ENCODE measurements around the gene FOXL2NB.
"Not testable (repeated sequence)": the region's sequence is repeated elsewhere in the genome, so short reads cannot be mapped to it uniquely, and the experiment has no call there.

The FOXL2NB gene

GRCh38 chr3:138914870-138915502 lies 32.0 kb upstream of the FOXL2NB start:
- Histone ChIP-seq H3K4me3 (ENCODE audit: low read length) (peak overlapping the region; percentile 83), H3K36me3 (ENCODE audit: control insufficient read depth, insufficient read depth, low read length) (no peaks in the 10 kb centered on the region), H3K9ac (ENCODE audit: low read length) (peak overlapping the region; percentile 94), H3K9me3 (ENCODE audit: control insufficient read depth, low read length) (no peaks in the 10 kb centered on the region), H3K27me3 (ENCODE audit: control insufficient read depth, insufficient read depth, low read length) (no peaks in the 10 kb centered on the region), H3K4me1 (ENCODE audit: control insufficient read depth, insufficient read depth, low read length) (peaks cover 5% of the 10 kb centered on the region)

DNA sequence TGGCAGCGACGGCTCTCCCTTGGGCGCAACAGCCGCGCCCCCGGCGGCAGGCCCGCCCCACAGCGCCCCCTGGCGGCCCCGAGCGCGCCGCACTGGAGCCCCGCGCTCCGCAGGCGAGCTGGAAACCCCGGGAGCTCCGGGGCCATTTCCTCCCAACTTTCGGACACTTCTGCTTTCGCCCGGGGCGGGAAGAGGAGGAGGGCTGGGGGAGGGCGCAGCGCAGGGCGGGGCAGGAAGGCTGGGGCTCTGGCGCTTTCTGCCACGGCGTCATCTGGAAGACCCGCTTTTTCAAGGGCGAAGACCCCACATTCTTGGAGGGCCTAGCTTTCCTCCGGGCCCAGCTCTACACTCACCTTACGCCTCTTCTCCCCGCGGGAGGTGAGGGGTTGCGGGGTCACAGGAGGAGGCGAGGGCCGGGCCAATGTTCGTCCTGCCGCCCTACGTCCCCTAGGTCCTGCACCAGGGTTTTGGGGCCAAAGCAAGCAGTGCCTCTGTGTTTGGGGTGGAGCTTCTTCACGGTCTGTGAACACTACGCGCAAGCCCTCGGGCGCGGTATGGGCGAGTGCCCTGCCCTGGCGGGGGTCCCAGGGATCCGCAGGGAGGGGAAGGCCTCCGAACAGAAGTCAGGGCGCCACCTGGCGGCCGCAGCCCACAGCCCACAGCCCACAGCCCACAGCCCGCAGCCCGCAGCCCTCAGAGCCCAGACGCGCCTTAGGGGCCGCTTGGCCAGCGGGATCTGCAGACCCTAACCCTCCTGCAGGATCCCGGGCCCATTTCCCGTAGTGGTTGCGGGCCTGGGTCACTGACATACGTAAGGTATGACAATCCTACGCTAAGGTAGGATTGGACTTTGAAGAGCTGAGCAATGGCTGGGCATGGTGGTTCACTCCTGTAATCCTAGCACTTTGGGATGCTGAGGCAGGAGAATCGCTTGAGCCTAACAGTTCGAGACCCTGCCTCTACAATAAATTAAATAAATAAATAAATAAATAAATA lies 31.2 kb upstream of the FOXL2NB start:
- Histone ChIP-seq H3K4me3 (ENCODE audit: low read length) (peak overlapping the region; percentile 83), H3K4me1 (ENCODE audit: control insufficient read depth, insufficient read depth, low read length) (peaks cover 5% of the 10 kb centered on the region), H3K9me3 (ENCODE audit: control insufficient read depth, low read length) (no peaks in the 10 kb centered on the region), H3K36me3 (ENCODE audit: control insufficient read depth, insufficient read depth, low read length) (no peaks in the 10 kb centered on the region), H3K9ac (ENCODE audit: low read length) (peak overlapping the region; percentile 94), H3K27me3 (ENCODE audit: control insufficient read depth, insufficient read depth, low read length) (no peaks in the 10 kb centered on the region)

GRCh38 chr3:138916824-138917223 lies 30.2 kb upstream of the FOXL2NB start:
- no peaks in the 10 kb centered on the region for H3K27me3 ChIP-seq (ENCODE audit: control insufficient read depth, insufficient read depth, low read length)
- H3K4me1 ChIP-seq (ENCODE audit: control insufficient read depth, insufficient read depth, low read length): peaks cover 5% of the 10 kb centered on the region
- H3K9ac ChIP-seq (ENCODE audit: low read length): no peak overlapping the region
- no peaks in the 10 kb centered on the region for H3K9me3 ChIP-seq (ENCODE audit: control insufficient read depth, low read length)
- H3K36me3 ChIP-seq (ENCODE audit: control insufficient read depth, insufficient read depth, low read length): no peaks in the 10 kb centered on the region
- no peak overlapping the region for H3K4me3 ChIP-seq (ENCODE audit: low read length)

DNA sequence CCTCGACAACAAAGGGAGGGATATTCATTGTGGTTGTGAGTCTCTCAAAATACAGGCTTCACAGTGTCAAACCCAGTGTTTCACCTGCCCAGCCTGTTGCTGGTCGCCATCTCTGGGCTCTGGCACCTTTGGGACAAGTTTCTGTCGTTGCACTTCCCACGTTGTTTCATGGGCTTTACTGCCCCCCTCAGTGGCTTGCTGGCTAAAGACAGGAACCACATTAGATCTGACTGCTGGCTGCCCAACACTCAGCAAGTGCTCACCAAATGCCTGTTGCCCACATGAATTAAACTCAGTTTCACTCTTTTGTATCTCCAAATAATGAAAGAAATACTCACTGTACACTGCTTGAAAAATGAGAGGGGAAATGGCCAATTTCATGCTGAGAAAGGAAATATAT lies 27.7 kb upstream of the FOXL2NB start:
- H3K27me3 ChIP-seq (ENCODE audit: control insufficient read depth, insufficient read depth, low read length): no peaks in the 10 kb centered on the region
- no peak overlapping the region for H3K9ac ChIP-seq (ENCODE audit: low read length)
- no peak overlapping the region for H3K4me3 ChIP-seq (ENCODE audit: low read length)
- peaks cover 5% of the 10 kb centered on the region for H3K4me1 ChIP-seq (ENCODE audit: control insufficient read depth, insufficient read depth, low read length)
- H3K9me3 ChIP-seq (ENCODE audit: control insufficient read depth, low read length): no peaks in the 10 kb centered on the region
- H3K36me3 ChIP-seq (ENCODE audit: control insufficient read depth, insufficient read depth, low read length): no peaks in the 10 kb centered on the region

- Histone ChIP-seq H3K36me3 (ENCODE audit: control insufficient read depth, insufficient read depth, low read length) (no peaks in the 10 kb centered on the region), H3K9me3 (ENCODE audit: control insufficient read depth, low read length) (no peaks in the 10 kb centered on the region), H3K4me3 (ENCODE audit: low read length) (no peak overlapping the region), H3K4me1 (ENCODE audit: control insufficient read depth, insufficient read depth, low read length) (no peaks in the 10 kb centered on the region), H3K9ac (ENCODE audit: low read length) (no peak overlapping the region), H3K27me3 (ENCODE audit: control insufficient read depth, insufficient read depth, low read length) (no peaks in the 10 kb centered on the region)
These were observed 25.4 kb upstream of the FOXL2NB start for GRCh38 chr3:138921316-138922292.

GRCh38 chr3:138922400-138922799 lies 24.6 kb upstream of the FOXL2NB start:
- H3K9ac ChIP-seq (ENCODE audit: low read length); H3K4me3 ChIP-seq (ENCODE audit: low read length); H3K36me3 ChIP-seq (ENCODE audit: control insufficient read depth, insufficient read depth, low read length); H3K27me3 ChIP-seq (ENCODE audit: control insufficient read depth, insufficient read depth, low read length); H3K4me1 ChIP-seq (ENCODE audit: control insufficient read depth, insufficient read depth, low read length); H3K9me3 ChIP-seq (ENCODE audit: control insufficient read depth, low read length): not testable (repeated sequence)

DNA sequence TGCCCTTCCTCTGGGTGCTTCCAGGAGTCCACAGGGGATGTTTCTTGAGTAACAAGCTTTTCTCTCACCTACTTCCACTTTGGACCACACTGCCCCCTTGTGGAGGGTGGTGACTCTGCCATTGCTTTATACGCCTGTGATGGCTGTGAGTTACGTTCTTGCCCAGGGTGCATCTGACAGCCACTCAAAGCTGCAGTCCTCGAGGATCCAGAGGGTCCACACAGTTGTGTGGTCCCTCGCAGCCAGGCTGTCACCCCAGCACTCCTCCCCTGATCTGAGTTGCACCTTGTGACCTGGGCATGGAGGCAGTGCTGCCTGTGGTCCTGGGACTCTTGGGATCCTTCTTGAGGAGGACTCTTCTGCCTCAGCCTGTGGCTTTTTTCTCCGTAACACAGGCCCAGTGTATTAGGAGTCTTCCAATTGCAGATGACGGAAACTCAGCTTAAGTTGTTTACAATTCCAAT lies 23.5 kb upstream of the FOXL2NB start:
- Histone ChIP-seq H3K9me3 (ENCODE audit: control insufficient read depth, low read length) (no peaks in the 10 kb centered on the region), H3K27me3 (ENCODE audit: control insufficient read depth, insufficient read depth, low read length) (no peaks in the 10 kb centered on the region), H3K4me3 (ENCODE audit: low read length) (no peak overlapping the region), H3K4me1 (ENCODE audit: control insufficient read depth, insufficient read depth, low read length) (no peaks in the 10 kb centered on the region), H3K36me3 (ENCODE audit: control insufficient read depth, insufficient read depth, low read length) (no peaks in the 10 kb centered on the region), H3K9ac (ENCODE audit: low read length) (no peak overlapping the region)

DNA sequence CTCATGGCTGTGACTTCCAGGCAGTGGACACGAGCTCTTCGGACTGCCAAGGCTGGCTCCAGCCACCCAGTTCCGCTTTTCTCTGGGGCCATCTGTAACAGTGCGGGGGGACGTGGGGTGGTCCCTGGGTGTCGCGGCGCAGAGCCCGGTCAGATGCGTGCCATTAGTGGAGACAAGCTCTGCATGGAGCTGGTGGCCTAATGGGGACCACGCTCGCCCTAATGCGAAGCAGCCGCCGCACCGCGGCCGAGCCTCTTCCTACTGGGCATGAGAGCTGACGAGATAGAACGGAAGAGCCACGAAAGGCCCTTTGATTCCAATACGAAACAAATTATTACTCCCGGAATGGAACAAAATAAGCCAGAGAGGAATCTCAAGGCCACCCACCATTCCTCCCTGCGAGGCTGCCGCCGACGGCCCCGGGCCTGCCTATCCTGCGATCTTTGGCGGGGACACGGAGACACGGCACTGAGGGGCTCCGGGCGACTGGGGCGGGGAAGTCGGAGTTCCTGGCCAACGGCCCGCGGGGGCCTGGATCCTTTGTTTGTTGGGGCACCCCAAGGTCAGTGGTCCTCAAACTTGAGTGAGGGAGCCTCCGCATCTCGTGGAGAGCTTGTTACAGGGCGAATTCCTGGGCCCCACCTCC lies 18.2 kb upstream of the FOXL2NB start:
- Histone ChIP-seq H3K9me3 (ENCODE audit: control insufficient read depth, low read length) (no peaks in the 10 kb centered on the region), H3K36me3 (ENCODE audit: control insufficient read depth, insufficient read depth, low read length) (no peaks in the 10 kb centered on the region), H3K9ac (ENCODE audit: low read length) (no peak overlapping the region), H3K4me3 (ENCODE audit: low read length) (no peak overlapping the region), H3K4me1 (ENCODE audit: control insufficient read depth, insufficient read depth, low read length) (no peaks in the 10 kb centered on the region), H3K27me3 (ENCODE audit: control insufficient read depth, insufficient read depth, low read length) (peaks cover under 1% of the 10 kb centered on the region)

DNA sequence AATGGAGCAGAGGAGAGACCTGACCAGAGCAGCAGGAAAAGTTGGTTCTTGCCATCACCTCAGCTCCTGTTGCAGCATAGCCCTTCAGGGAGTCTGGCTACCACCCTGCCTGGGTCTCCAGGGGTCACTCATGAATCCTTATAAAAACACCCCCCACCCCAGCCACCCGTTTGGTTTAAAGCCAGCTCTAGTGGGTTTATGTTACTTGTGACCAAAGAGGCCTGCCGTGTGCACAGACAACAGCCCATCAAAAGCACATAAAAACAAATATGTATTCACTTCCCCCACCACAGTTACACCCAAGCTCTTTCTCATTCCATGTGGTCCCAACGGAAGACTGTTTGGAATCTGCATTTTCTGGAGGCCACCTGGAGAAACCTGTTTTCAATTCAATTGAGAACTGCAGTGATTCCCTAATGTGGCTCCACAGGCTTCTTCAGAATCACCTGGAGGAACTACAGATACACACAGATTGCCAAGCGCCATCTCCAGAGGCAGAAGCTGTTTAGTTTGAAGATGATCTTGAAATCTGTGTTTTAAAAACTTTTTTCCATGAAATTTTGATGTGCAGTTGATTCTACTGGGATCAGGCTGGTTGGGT lies 13.8 kb upstream of the FOXL2NB start:
- no peaks in the 10 kb centered on the region for H3K36me3 ChIP-seq (ENCODE audit: control insufficient read depth, insufficient read depth, low read length)
- H3K27me3 ChIP-seq (ENCODE audit: control insufficient read depth, insufficient read depth, low read length): peaks cover 41% of the 10 kb centered on the region
- H3K4me1 ChIP-seq (ENCODE audit: control insufficient read depth, insufficient read depth, low read length): peaks cover 26% of the 10 kb centered on the region
- H3K9ac ChIP-seq (ENCODE audit: low read length): no peak overlapping the region
- no peak overlapping the region for H3K4me3 ChIP-seq (ENCODE audit: low read length)
- no peaks in the 10 kb centered on the region for H3K9me3 ChIP-seq (ENCODE audit: control insufficient read depth, low read length)

DNA sequence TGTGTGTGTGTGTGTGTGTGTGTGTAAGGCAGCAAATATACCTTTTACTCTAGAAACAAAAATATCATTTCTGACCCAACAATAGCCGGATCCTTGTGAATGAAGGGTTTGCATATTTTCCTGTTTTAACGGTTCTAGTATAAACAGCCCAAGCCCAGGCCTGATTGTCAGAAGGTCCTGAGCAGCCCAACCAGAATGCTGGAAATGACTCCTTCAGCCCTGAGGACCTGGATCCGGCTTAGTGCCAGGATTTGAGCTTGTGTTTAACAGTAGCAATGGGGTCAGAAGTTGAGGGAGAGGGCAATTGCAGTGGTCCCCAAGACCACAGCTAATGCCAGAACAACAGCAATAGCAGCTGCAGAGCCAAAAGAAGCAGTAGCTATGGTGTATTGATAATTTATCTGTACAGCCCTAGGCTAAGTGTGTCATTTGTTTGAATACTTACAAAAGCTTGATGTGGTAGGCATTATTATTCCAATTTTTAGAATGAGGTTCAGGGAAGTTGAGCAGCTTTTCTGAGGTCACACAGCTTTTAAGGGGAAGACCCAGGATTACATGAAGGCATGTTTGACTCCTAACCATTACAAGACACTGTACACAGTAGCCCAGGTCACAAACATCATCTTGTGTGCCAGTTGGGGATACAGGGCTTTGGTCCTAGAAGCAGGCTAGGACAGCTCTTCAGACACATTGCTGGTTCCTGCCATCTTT lies 12.9 kb upstream of the FOXL2NB start:
- Histone ChIP-seq H3K4me1 (ENCODE audit: control insufficient read depth, insufficient read depth, low read length) (peaks cover 32% of the 10 kb centered on the region), H3K4me3 (ENCODE audit: low read length) (no peak overlapping the region), H3K27me3 (ENCODE audit: control insufficient read depth, insufficient read depth, low read length) (peaks cover 50% of the 10 kb centered on the region), H3K9ac (ENCODE audit: low read length) (no peak overlapping the region), H3K9me3 (ENCODE audit: control insufficient read depth, low read length) (no peaks in the 10 kb centered on the region), H3K36me3 (ENCODE audit: control insufficient read depth, insufficient read depth, low read length) (no peaks in the 10 kb centered on the region)

All from mucosa of stomach (tissue), 1 donor.